ENCODE measurements around the gene CRISP1. TPM values are rescaled to one million over a fixed set of nuclear protein-coding genes. Genes with fewer than 3 reads are reported as not detected.

Gene CRISP1, protein sequence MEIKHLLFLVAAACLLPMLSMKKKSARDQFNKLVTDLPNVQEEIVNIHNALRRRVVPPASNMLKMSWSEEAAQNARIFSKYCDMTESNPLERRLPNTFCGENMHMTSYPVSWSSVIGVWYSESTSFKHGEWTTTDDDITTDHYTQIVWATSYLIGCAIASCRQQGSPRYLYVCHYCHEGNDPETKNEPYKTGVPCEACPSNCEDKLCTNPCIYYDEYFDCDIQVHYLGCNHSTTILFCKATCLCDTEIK
- not detected for total RNA-seq (ENCODE audit: unreplicated experiment)
- long read RNA-seq: 0 reads

DNA sequence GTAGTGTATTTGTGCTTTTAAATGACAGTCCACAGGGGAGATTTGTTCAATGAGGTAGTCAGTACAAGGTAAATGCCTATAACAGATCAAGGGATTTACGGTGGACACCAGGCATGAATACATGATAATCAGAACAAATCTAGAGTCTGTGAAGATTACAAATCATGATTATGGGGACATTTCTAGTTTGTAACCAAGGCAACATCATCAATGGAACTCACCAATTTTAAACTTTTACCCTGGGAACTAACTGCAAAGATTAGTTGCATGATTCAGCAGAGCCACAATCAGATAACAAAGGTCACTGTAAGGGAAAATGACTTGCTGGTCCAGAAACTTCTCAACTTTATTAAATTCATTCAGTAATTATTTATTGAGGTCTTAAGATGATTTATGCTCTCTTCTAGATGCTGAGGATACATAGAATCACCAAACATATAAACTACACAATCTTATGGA is at the start of gene CRISP1:
CRISP1 (minus strand) TSS at position 51 of the 459 bp plus-strand sequence. CDS start 9,135 bp downstream, outside the sequence.
- Mint-ChIP-seq H3K4me3 (ENCODE audit: unreplicated experiment) (no peak within 1 kb of the TSS), H3K27ac (ENCODE audit: unreplicated experiment) (no peak within 1 kb of the TSS), H3K27me3 (ENCODE audit: unreplicated experiment) (no peaks in the 10 kb centered on the region), H3K9me3 (ENCODE audit: unreplicated experiment) (no peaks in the 10 kb centered on the region), H3K4me1 (ENCODE audit: unreplicated experiment) (no peaks in the 10 kb centered on the region), H3K36me3 (ENCODE audit: low read depth, unreplicated experiment) (no peaks in the 10 kb centered on the region)
- DNase-seq (ENCODE audit: low spot score): no peak
- TF ChIP-seq, protein P1, sequence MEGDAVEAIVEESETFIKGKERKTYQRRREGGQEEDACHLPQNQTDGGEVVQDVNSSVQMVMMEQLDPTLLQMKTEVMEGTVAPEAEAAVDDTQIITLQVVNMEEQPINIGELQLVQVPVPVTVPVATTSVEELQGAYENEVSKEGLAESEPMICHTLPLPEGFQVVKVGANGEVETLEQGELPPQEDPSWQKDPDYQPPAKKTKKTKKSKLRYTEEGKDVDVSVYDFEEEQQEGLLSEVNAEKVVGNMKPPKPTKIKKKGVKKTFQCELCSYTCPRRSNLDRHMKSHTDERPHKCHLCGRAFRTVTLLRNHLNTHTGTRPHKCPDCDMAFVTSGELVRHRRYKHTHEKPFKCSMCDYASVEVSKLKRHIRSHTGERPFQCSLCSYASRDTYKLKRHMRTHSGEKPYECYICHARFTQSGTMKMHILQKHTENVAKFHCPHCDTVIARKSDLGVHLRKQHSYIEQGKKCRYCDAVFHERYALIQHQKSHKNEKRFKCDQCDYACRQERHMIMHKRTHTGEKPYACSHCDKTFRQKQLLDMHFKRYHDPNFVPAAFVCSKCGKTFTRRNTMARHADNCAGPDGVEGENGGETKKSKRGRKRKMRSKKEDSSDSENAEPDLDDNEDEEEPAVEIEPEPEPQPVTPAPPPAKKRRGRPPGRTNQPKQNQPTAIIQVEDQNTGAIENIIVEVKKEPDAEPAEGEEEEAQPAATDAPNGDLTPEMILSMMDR (IDR thresholded peaks at IDR 0.05; ENCODE audit: unreplicated experiment): no peak

DNA sequence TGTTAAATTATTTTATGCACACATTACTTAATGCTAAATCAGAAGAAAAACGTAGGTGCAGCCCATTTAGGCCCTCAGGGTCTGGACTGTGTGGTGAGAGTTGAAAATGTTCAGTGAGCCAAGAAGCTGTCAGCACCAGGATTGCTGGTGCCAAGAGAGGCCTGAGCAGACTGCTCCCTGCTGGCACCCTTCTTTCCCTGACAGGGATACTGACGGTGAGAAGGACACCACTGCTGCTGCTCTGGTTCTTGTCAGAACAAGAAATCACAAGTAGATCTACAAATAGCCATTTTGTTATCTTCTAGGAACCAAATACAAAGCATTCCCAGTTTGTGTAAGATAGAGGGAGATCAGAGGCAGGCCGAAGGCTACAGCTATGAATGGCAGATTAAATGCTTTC is 48.7 kb upstream of the CRISP1 start:
- Mint-ChIP-seq H3K4me3 (ENCODE audit: unreplicated experiment) (no peak overlapping the region), H3K4me1 (ENCODE audit: unreplicated experiment) (no peaks in the 10 kb centered on the region), H3K36me3 (ENCODE audit: low read depth, unreplicated experiment) (no peaks in the 10 kb centered on the region), H3K27me3 (ENCODE audit: unreplicated experiment) (no peaks in the 10 kb centered on the region), H3K27ac (ENCODE audit: unreplicated experiment) (no peak overlapping the region), H3K9me3 (ENCODE audit: unreplicated experiment) (no peaks in the 10 kb centered on the region)
- DNase-seq (ENCODE audit: low spot score): no peak
- TF ChIP-seq, protein P1 (IDR thresholded peaks at IDR 0.05; ENCODE audit: unreplicated experiment): no peak

DNA sequence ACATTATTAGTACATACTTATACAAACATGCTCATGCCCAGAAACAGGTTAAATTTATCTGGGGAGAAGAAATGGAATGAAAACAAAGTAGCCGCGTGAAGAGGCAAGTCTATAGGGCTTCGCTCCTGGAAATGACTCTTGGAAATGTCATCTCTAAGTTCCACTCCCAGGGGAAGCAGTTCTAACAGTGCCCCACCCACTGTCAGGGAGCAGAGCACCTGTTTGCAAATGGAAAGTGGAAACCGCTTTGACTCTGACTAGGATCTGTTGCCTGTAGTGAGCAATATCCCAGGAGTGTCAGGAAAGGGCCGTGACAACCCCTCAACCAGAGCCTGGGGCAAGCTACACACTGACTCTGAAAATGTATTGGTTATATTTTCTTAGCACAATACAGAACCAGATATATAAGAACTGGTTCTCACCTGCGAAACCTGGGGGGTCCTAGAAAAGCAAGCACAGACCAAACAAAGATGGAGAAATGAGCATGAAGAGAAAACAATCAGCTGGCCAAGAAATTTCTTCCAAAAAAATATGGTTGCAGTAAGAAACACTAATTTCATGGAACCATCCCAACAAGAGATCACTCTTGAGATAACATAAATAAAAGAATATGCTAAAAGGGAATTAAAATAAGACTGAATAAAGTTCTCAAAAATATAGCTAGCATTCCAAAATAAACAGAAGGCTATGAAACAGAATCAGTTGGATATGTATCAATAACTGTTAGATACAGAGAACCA is 47.5 kb upstream of the CRISP1 start:
- no peaks in the 10 kb centered on the region for H3K36me3 Mint-ChIP-seq (ENCODE audit: low read depth, unreplicated experiment)
- H3K27me3 Mint-ChIP-seq (ENCODE audit: unreplicated experiment): no peaks in the 10 kb centered on the region
- no peak overlapping the region for H3K4me3 Mint-ChIP-seq (ENCODE audit: unreplicated experiment)
- TF ChIP-seq, protein P1 (IDR thresholded peaks at IDR 0.05; ENCODE audit: unreplicated experiment): no peak
- no peaks in the 10 kb centered on the region for H3K4me1 Mint-ChIP-seq (ENCODE audit: unreplicated experiment)
- H3K9me3 Mint-ChIP-seq (ENCODE audit: unreplicated experiment): no peaks in the 10 kb centered on the region
- no peak for DNase-seq (ENCODE audit: low spot score)
- H3K27ac Mint-ChIP-seq (ENCODE audit: unreplicated experiment): no peak overlapping the region

DNA sequence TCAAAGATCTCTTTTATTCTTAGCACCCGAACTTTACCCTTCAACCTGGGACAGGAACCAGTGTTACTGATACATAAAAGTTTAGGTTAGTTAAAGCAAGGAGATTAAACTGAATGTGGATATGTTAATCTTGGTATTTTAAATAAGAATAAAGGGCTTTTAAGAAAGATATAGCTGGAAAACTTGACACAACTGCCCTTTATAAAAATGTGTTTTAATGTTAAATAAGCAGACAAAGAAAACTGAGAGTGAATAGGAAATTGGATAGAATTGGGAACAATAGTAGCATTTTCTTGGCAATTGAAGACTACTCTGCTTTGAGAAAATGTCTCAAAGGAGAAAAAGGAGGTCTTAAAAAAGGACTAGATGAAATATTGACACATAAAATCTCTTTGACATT is 45.9 kb upstream of the CRISP1 start:
- H3K27ac Mint-ChIP-seq (ENCODE audit: unreplicated experiment): no peak overlapping the region
- no peaks in the 10 kb centered on the region for H3K36me3 Mint-ChIP-seq (ENCODE audit: low read depth, unreplicated experiment)
- H3K4me1 Mint-ChIP-seq (ENCODE audit: unreplicated experiment): no peaks in the 10 kb centered on the region
- no peaks in the 10 kb centered on the region for H3K9me3 Mint-ChIP-seq (ENCODE audit: unreplicated experiment)
- TF ChIP-seq, protein P1 (IDR thresholded peaks at IDR 0.05; ENCODE audit: unreplicated experiment): no peak
- no peaks in the 10 kb centered on the region for H3K27me3 Mint-ChIP-seq (ENCODE audit: unreplicated experiment)
- no peak for DNase-seq (ENCODE audit: low spot score)
- no peak overlapping the region for H3K4me3 Mint-ChIP-seq (ENCODE audit: unreplicated experiment)

DNA sequence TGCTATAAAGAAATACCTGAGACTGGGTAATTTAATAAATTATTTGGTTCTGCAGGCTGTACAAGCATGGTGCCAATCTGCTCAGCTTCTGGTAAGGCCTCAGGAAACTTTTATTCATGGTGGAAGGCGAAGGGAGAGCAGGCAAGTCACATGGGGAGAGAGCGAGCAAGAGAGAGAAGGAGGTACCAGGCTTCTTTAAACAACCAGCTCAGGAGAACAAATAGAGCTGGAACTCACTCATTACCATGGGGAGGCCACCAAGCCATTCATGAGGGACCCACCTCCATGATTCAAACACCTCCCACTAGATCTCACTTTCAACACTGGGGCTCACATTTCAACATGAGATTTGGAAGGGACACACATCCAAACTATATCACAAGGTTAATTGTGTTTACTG is 44.9 kb upstream of the CRISP1 start:
- no peaks in the 10 kb centered on the region for H3K4me1 Mint-ChIP-seq (ENCODE audit: unreplicated experiment)
- no peaks in the 10 kb centered on the region for H3K36me3 Mint-ChIP-seq (ENCODE audit: low read depth, unreplicated experiment)
- H3K27me3 Mint-ChIP-seq (ENCODE audit: unreplicated experiment): no peaks in the 10 kb centered on the region
- no peak overlapping the region for H3K27ac Mint-ChIP-seq (ENCODE audit: unreplicated experiment)
- DNase-seq (ENCODE audit: low spot score): no peak
- H3K4me3 Mint-ChIP-seq (ENCODE audit: unreplicated experiment): no peak overlapping the region
- no peaks in the 10 kb centered on the region for H3K9me3 Mint-ChIP-seq (ENCODE audit: unreplicated experiment)
- TF ChIP-seq, protein P1 (IDR thresholded peaks at IDR 0.05; ENCODE audit: unreplicated experiment): no peak

Measured in endothelial cell (in vitro differentiated cells).